ENCODE data around the gene NFYB. TPM values are rescaled to one million over a fixed set of nuclear protein-coding genes. Genes with fewer than 3 reads are reported as not detected.

The NFYB gene
- total and polyA plus RNA-seq, 2 donors from 2014 or later = 24.6 to 31.1 TPM

GRCh38 chr12:104097954-104098353 is 40.1 kb downstream of the NFYB start:
- H3K4me1 ChIP-seq (ENCODE audit: control insufficient read depth in 2 of 3, insufficient read depth in 2 of 3, low read depth in 1 of 3, low read length in 3 of 3) = no peaks in the 10 kb centered on the region
- no peak overlapping the region for H3K27ac ChIP-seq (ENCODE audit: low read depth in 2 of 2, low read length in 2 of 2)
- H3K36me3 ChIP-seq (ENCODE audit: control insufficient read depth in 2 of 3, insufficient read depth in 3 of 3, low read length in 3 of 3) = peaks cover 10 to 35% (median 14%) of the 10 kb centered on the region in 3 donors
- no peak overlapping the region for H3K9ac ChIP-seq (ENCODE audit: low read length in 3 of 3)
- no peak overlapping the region for H3K4me3 ChIP-seq (ENCODE audit: low read length in 3 of 3)
- no peaks in the 10 kb centered on the region for H3K27me3 ChIP-seq (ENCODE audit: control insufficient read depth, insufficient read depth, low read length)
- intact Hi-C loops (cut with DNase I) = no loop called here
- no peak for DNase-seq
- no peaks in the 10 kb centered on the region for H3K9me3 ChIP-seq (ENCODE audit: control insufficient read depth in 2 of 3, insufficient read depth in 1 of 3, low read length in 3 of 3)
- no peak for TF ChIP-seq CTCF (IDR thresholded peaks at IDR 0.05; ENCODE audit: borderline replicate concordance, extremely low read depth, insufficient read depth)
- no peak for FAIRE-seq

GRCh38 chr12:104095289-104095688 is 42.7 kb downstream of the NFYB start:
- FAIRE-seq (no peak), DNase-seq (no peak)
- intact Hi-C loops (cut with DNase I) = no loop called here
- Histone ChIP-seq H3K9me3 (ENCODE audit: control insufficient read depth in 2 of 3, insufficient read depth in 1 of 3, low read length in 3 of 3) (no peaks in the 10 kb centered on the region), H3K27me3 (ENCODE audit: control insufficient read depth, insufficient read depth, low read length) (no peaks in the 10 kb centered on the region), H3K9ac (ENCODE audit: low read length in 3 of 3) (no peak overlapping the region), H3K4me3 (ENCODE audit: low read length in 3 of 3) (no peak overlapping the region), H3K27ac (ENCODE audit: low read depth in 2 of 2, low read length in 2 of 2) (no peak overlapping the region), H3K4me1 (ENCODE audit: control insufficient read depth in 2 of 3, insufficient read depth in 2 of 3, low read depth in 1 of 3, low read length in 3 of 3) (no peaks in the 10 kb centered on the region), H3K36me3 (ENCODE audit: control insufficient read depth in 2 of 3, insufficient read depth in 3 of 3, low read length in 3 of 3) (peaks cover 10 to 29% (median 14%) of the 10 kb centered on the region in 3 donors)
- no peak for TF ChIP-seq CTCF (IDR thresholded peaks at IDR 0.05; ENCODE audit: borderline replicate concordance, extremely low read depth, insufficient read depth)

GRCh38 chr12:104094284-104094683 is 43.7 kb downstream of the NFYB start:
- no peak for DNase-seq
- Histone ChIP-seq H3K27me3 (ENCODE audit: control insufficient read depth, insufficient read depth, low read length) (no peaks in the 10 kb centered on the region), H3K4me1 (ENCODE audit: control insufficient read depth in 2 of 3, insufficient read depth in 2 of 3, low read depth in 1 of 3, low read length in 3 of 3) (no peaks in the 10 kb centered on the region), H3K36me3 (ENCODE audit: control insufficient read depth in 2 of 3, insufficient read depth in 3 of 3, low read length in 3 of 3) (peaks cover 9 to 28% (median 13%) of the 10 kb centered on the region in 3 donors), H3K9me3 (ENCODE audit: control insufficient read depth in 2 of 3, insufficient read depth in 1 of 3, low read length in 3 of 3) (no peaks in the 10 kb centered on the region), H3K4me3 (ENCODE audit: low read length in 3 of 3) (no peak overlapping the region), H3K27ac (ENCODE audit: low read depth in 2 of 2, low read length in 2 of 2) (no peak overlapping the region), H3K9ac (ENCODE audit: low read length in 3 of 3) (no peak overlapping the region)
- intact Hi-C loops (cut with DNase I) = no loop called here
- no peak for FAIRE-seq
- no peak for TF ChIP-seq CTCF (IDR thresholded peaks at IDR 0.05; ENCODE audit: borderline replicate concordance, extremely low read depth, insufficient read depth)

- no peak overlapping the region for H3K4me3 ChIP-seq (ENCODE audit: low read length in 3 of 3)
- H3K9me3 ChIP-seq (ENCODE audit: control insufficient read depth in 2 of 3, insufficient read depth in 1 of 3, low read length in 3 of 3) = no peaks in the 10 kb centered on the region
- intact Hi-C loops (cut with DNase I) = no loop called here
- no peaks in the 10 kb centered on the region for H3K4me1 ChIP-seq (ENCODE audit: control insufficient read depth in 2 of 3, insufficient read depth in 2 of 3, low read depth in 1 of 3, low read length in 3 of 3)
- DNase-seq = no peak
- H3K27me3 ChIP-seq (ENCODE audit: control insufficient read depth, insufficient read depth, low read length) = no peaks in the 10 kb centered on the region
- no peak for TF ChIP-seq CTCF (IDR thresholded peaks at IDR 0.05; ENCODE audit: borderline replicate concordance, extremely low read depth, insufficient read depth)
- H3K9ac ChIP-seq (ENCODE audit: low read length in 3 of 3) = no peak overlapping the region
- peaks cover 8 to 22% (median 16%) of the 10 kb centered on the region in 3 donors for H3K36me3 ChIP-seq (ENCODE audit: control insufficient read depth in 2 of 3, insufficient read depth in 3 of 3, low read length in 3 of 3)
- H3K27ac ChIP-seq (ENCODE audit: low read depth in 2 of 2, low read length in 2 of 2) = no peak overlapping the region
- FAIRE-seq = no peak
Measured at GRCh38 chr12:104091136-104091535, 46.9 kb downstream of the NFYB start.
